Dedifferentiated amniotic fluid mesenchymal stem cell (primary cell): ENCODE results near the gene RPS6KC1.
"Not testable (repeated sequence)": the region's sequence is repeated elsewhere in the genome, so short reads cannot be mapped to it uniquely, and the experiment has no call there.

Experiments
- DNase-seq: peaks from one replicate; pipeline ENCODE4 v3.0.0-alpha.2; 2016; ENCODE audit errors: extremely low spot score

Gene RPS6KC1

GRCh38 chr1:213051127-213051880 is at the start of gene RPS6KC1:
Gene RPS6KC1 (plus strand): TSS chr1:213051241. CDS start chr1:213051405, 164 bp downstream.
- DNase-seq, result peak; percentile 81

- no peak for DNase-seq
Measured at GRCh38 chr1:213003256-213003655, 47.8 kb upstream of the RPS6KC1 start.

- DNase-seq, result no peak
Measured at GRCh38 chr1:213008564-213008963, 42.5 kb upstream of the RPS6KC1 start.

GRCh38 chr1:213014642-213015041 is 36.4 kb upstream of the RPS6KC1 start:
- DNase-seq, result peak; percentile 20

- peak; percentile 98 for DNase-seq
Measured at GRCh38 chr1:213015099-213016050, 35.7 kb upstream of the RPS6KC1 start, which contains the start of gene ANGEL2. Gene ANGEL2 (minus strand): TSS chr1:213015867. CDS start chr1:213015671, 196 bp downstream.

GRCh38 chr1:213017447-213018273 is 33.4 kb upstream of the RPS6KC1 start:
- DNase-seq, result no peak

- DNase-seq, result no peak
Measured at GRCh38 chr1:213019450-213019849, 31.6 kb upstream of the RPS6KC1 start.

GRCh38 chr1:213020016-213020415 is 31.0 kb upstream of the RPS6KC1 start:
- no peak for DNase-seq

- not testable (repeated sequence) for DNase-seq
Measured at GRCh38 chr1:213027024-213027423, 24.0 kb upstream of the RPS6KC1 start.

GRCh38 chr1:213032651-213033050 is 18.4 kb upstream of the RPS6KC1 start:
- no peak for DNase-seq

GRCh38 chr1:213034713-213035112 is 16.3 kb upstream of the RPS6KC1 start:
- no peak for DNase-seq

- DNase-seq, result no peak
Measured at GRCh38 chr1:213035573-213035972, 15.5 kb upstream of the RPS6KC1 start.

- DNase-seq, result no peak
Measured at GRCh38 chr1:213041443-213041842, 9.6 kb upstream of the RPS6KC1 start.

- DNase-seq, result not testable (repeated sequence)
Measured at GRCh38 chr1:213045321-213046226, 5.5 kb upstream of the RPS6KC1 start.

- no peak for DNase-seq
Measured at GRCh38 chr1:213049232-213049631, 1.8 kb upstream of the RPS6KC1 start.

- no peak for DNase-seq
Measured at GRCh38 chr1:213050745-213051126, 305 bp upstream of the RPS6KC1 start.

GRCh38 chr1:213051881-213052202 is 801 bp downstream of the RPS6KC1 start:
- DNase-seq, result no peak

- no peak for DNase-seq
Measured at GRCh38 chr1:213053455-213053854, 2.4 kb downstream of the RPS6KC1 start.

- no peak for DNase-seq
Measured at GRCh38 chr1:213054142-213054541, 3.1 kb downstream of the RPS6KC1 start.

- DNase-seq, result peak; percentile 20
Measured at GRCh38 chr1:213054733-213055591, 3.9 kb downstream of the RPS6KC1 start.
